Inflammatory macrophage treated with lipopolysaccharide for 4 hours (primary cell): ENCODE measurements around the gene CTR9.

Source experiments
- DNase-seq: peaks from one replicate; pipeline ENCODE4 v3.0.0-alpha.2; 2020

The CTR9 gene

GRCh38 chr11:10829139-10829538 is 78.1 kb downstream of the CTR9 start:
- no peak for DNase-seq
